Suprapubic skin (tissue), 4 donors: ENCODE results near the gene GPX6. TPM values are rescaled to one million over a fixed set of nuclear protein-coding genes. Genes with fewer than 3 reads are reported as not detected.

Source experiments
- DNase-seq, 2 donors: peaks; one replicate each; pipeline ENCODE4 v3.0.0-alpha.2; 2019; ENCODE audit warnings: low spot score in 2 of 2
- H3K27ac ChIP-seq: fragments of 200-600 bp; sonication (generic); one replicate; pipeline ENCODE4 v1.5.1; 2019
- H3K27me3 ChIP-seq: fragments of 200-600 bp; sonication (generic); one replicate; pipeline ENCODE4 v1.5.1; 2019
- H3K36me3 ChIP-seq: fragments of 200-600 bp; sonication (generic); one replicate; pipeline ENCODE4 v1.5.1; 2019
- H3K4me1 ChIP-seq: fragments of 200-600 bp; sonication (generic); one replicate; pipeline ENCODE4 v1.5.1; 2019
- H3K4me3 ChIP-seq: fragments of 200-600 bp; sonication (generic); one replicate; pipeline ENCODE4 v1.5.1; 2019; ENCODE audit warnings: mild to moderate bottlenecking
- H3K9me3 ChIP-seq: fragments of 200-600 bp; sonication (generic); one replicate; pipeline ENCODE4 v1.5.1; 2019
- EP300 ChIP-seq: sonication (generic); formaldehyde crosslinking; IDR thresholded peaks from one replicate; pipeline ENCODE4 v1.6.1; 2017; ENCODE audit warnings: antibody characterized with exemption
- POLR2A ChIP-seq, 2 donors: fragments of 450-650 bp; IDR thresholded peaks; one replicate each; pipeline ENCODE4 v1.6.1; 2017; ENCODE audit warnings: antibody characterized with exemption in 2 of 2, mild to moderate bottlenecking in 2 of 2, moderate library complexity in 2 of 2
- POLR2AphosphoS5 ChIP-seq, 3 donors: sonication (generic); formaldehyde crosslinking; IDR thresholded peaks; one replicate each; pipeline ENCODE4 v1.6.1; 2017; ENCODE audit warnings: antibody characterized with exemption in 3 of 3
- WGBS: methylation state at CpG from one replicate; pipeline ENCODE4 v1.1.5; 2018; 5-methylcytosine and 5-hydroxymethylcytosine counted together
- total RNA-seq, 4 donors: library from RNA; depleted of rRNA; stranded (reverse); fragments of >200 nt; gene quantifications; one replicate each; pipeline ENCODE4 v1.1.0, GENCODE V29; 2016
- TF ChIP-seq, protein P1 (sequence below), 2 donors: fragments of 200-600 bp in 1 of 2; fragments of 450-650 bp in 1 of 2; sonication (generic) in 1 of 2; IDR thresholded peaks; one replicate each; pipeline ENCODE4 v1.5.1; 2016 to 2019; ENCODE audit warnings: antibody characterized with exemption in 2 of 2, mild to moderate bottlenecking in 1 of 2, moderate library complexity in 1 of 2

GPX6 gene
- not detected for total RNA-seq

GRCh38 chr6:28515676-28516075, at the start of gene GPX6:
Gene GPX6 (minus strand): TSS chr6:28515793. CDS start chr6:28515743, 50 bp downstream.
- TF ChIP-seq POLR2A (IDR thresholded peaks at IDR 0.05): no peak
- TF ChIP-seq POLR2AphosphoS5 (IDR thresholded peaks at IDR 0.05): no peak
- TF ChIP-seq EP300: no peak
- TF ChIP-seq, protein P1, sequence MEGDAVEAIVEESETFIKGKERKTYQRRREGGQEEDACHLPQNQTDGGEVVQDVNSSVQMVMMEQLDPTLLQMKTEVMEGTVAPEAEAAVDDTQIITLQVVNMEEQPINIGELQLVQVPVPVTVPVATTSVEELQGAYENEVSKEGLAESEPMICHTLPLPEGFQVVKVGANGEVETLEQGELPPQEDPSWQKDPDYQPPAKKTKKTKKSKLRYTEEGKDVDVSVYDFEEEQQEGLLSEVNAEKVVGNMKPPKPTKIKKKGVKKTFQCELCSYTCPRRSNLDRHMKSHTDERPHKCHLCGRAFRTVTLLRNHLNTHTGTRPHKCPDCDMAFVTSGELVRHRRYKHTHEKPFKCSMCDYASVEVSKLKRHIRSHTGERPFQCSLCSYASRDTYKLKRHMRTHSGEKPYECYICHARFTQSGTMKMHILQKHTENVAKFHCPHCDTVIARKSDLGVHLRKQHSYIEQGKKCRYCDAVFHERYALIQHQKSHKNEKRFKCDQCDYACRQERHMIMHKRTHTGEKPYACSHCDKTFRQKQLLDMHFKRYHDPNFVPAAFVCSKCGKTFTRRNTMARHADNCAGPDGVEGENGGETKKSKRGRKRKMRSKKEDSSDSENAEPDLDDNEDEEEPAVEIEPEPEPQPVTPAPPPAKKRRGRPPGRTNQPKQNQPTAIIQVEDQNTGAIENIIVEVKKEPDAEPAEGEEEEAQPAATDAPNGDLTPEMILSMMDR (IDR thresholded peaks at IDR 0.05): no peak
- 39% methylated on average over 4 of the region's 4 CpGs for WGBS

DNA sequence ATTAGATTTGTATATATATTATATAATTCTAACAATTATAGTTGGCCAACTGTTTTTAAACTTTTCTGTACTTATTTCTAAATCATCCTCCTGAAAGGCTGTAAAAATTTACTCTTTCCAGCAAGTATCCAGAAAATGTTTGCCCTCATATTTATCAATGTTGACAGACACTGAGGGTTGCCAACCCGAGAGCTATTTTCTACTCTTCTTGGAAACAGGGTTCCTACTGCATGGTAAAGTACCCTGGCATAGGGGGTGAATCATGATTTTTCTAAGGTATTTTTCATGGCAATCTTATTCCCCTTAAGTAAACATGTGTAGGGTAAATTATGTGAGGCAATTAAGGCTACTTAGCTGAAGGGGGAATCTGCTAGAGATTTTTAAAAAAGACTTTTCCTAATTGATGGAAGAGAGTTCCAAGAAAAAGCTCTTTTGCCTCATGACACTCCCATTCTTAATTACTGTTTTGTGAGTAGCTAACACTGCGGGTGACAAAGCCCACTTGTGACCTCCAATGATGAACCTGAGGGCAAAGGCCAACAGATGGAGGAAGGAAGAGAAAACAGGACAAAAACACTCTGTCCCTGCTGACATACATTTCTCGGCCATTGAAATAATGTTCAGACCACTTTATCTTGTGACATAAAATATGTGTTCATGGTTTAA, 48.0 kb upstream of the GPX6 start:
- Histone ChIP-seq H3K4me3 (no peak overlapping the region), H3K27ac (no peak overlapping the region), H3K4me1 (no peaks in the 10 kb centered on the region), H3K9me3 (no peaks in the 10 kb centered on the region), H3K36me3 (no peaks in the 10 kb centered on the region), H3K27me3 (peaks cover 14% of the 10 kb centered on the region)
- 44% methylated on average over 3 of the region's 3 CpGs for WGBS
- DNase-seq: no peak
- TF ChIP-seq, protein P1 (IDR thresholded peaks at IDR 0.05): no peak
- TF ChIP-seq EP300: no peak

More at GRCh38 chr6:28515676-28516075, at the start of gene GPX6:
- H3K27ac ChIP-seq: no peak within 1 kb of the TSS
- H3K9me3 ChIP-seq: no peaks in the 10 kb centered on the region
- no peaks in the 10 kb centered on the region for H3K4me1 ChIP-seq
- no peaks in the 10 kb centered on the region for H3K36me3 ChIP-seq
- H3K4me3 ChIP-seq: no peak within 1 kb of the TSS
- DNase-seq: no peak
- H3K27me3 ChIP-seq: peaks cover 22% of the 10 kb centered on the region

- no peaks in the 10 kb centered on the region for H3K9me3 ChIP-seq
- H3K4me1 ChIP-seq: peaks cover under 1% of the 10 kb centered on the region
- no peak for DNase-seq
- H3K36me3 ChIP-seq: no peaks in the 10 kb centered on the region
- peaks cover 25% of the 10 kb centered on the region for H3K27me3 ChIP-seq
- TF ChIP-seq POLR2AphosphoS5 (IDR thresholded peaks at IDR 0.05) (no peak), POLR2A (IDR thresholded peaks at IDR 0.05) (no peak), EP300 (no peak)
- TF ChIP-seq, protein P1 (IDR thresholded peaks at IDR 0.05): no peak
- H3K27ac ChIP-seq: no peak overlapping the region
- H3K4me3 ChIP-seq: no peak overlapping the region
- 69% methylated on average over 3 of the region's 3 CpGs for WGBS
These were observed 43.0 kb upstream of the GPX6 start for GRCh38 chr6:28558629-28559028.

DNA sequence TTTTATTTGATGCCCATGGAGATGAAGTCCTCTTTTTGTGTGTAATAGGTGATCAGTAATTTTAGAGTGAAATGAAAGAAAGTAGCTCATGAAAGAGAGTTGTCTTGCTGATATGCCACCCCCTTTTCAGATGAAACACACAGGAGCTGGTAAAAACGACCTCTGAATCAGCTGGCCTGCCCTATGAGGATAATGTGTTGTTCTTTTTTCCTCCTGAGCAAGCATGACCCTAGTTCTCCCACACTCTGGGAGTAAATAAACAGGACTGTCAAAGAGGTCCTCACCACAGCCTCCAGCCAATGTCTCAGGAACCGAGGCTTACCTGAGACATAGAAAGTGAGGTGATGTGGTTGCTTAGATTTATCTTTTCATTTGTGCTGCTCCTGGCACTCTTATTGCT, 39.5 kb upstream of the GPX6 start:
- WGBS: 53% methylated on average over 2 of the region's 2 CpGs
- no peaks in the 10 kb centered on the region for H3K9me3 ChIP-seq
- no peak overlapping the region for H3K4me3 ChIP-seq
- DNase-seq: no peak
- no peak overlapping the region for H3K27ac ChIP-seq
- TF ChIP-seq POLR2AphosphoS5 (IDR thresholded peaks at IDR 0.05) (no peak), POLR2A (IDR thresholded peaks at IDR 0.05) (no peak), EP300 (no peak)
- TF ChIP-seq, protein P1 (IDR thresholded peaks at IDR 0.05): no peak
- peaks cover 3% of the 10 kb centered on the region for H3K4me1 ChIP-seq
- H3K36me3 ChIP-seq: no peaks in the 10 kb centered on the region
- H3K27me3 ChIP-seq: peaks cover 35% of the 10 kb centered on the region

- H3K27me3 ChIP-seq: peaks cover 38% of the 10 kb centered on the region
- DNase-seq: no peak
- H3K27ac ChIP-seq: no peak overlapping the region
- no peak overlapping the region for H3K4me3 ChIP-seq
- H3K9me3 ChIP-seq: no peaks in the 10 kb centered on the region
- H3K36me3 ChIP-seq: no peaks in the 10 kb centered on the region
- H3K4me1 ChIP-seq: peaks cover 3% of the 10 kb centered on the region
- TF ChIP-seq EP300 (no peak), POLR2AphosphoS5 (IDR thresholded peaks at IDR 0.05) (no peak), POLR2A (IDR thresholded peaks at IDR 0.05) (no peak)
- TF ChIP-seq, protein P1 (IDR thresholded peaks at IDR 0.05): no peak
- WGBS: 16% methylated on average over 25 of the region's 25 CpGs
These were observed 38.6 kb upstream of the GPX6 start for GRCh38 chr6:28553986-28554881.
